Measurements from ENCODE around the gene MEGF10. TPM values are rescaled to one million over a fixed set of nuclear protein-coding genes. Genes with fewer than 3 reads are reported as not detected.

MEGF10 gene
- total RNA-seq, 1 experiment from 2014 or later = 0.03 TPM

DNA sequence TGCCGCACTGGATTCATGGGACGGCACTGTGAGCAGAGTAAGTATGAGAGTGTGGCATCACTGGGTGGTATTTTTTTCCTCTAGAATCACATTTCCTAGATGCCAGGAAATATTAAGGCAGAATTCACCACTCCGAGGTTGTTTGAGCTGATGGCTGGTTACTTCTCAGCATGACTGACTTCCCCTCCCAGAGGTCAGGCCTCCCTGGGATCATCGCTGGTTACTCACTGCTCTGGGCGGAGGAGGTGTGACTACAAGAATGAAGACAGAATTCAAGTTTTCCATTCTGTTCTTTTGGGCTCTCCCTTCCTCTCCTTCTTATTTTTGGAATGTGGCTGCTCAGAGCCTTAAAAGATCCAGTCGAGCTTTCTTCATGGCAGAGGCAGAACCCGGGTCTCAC, 150.2 kb downstream of the MEGF10 start:
- no peaks in the 10 kb centered on the region for H3K36me3 ChIP-seq
- H3K4me3 ChIP-seq = no peak overlapping the region
- no peaks in the 10 kb centered on the region for H3K9me3 ChIP-seq (replicated peaks)
- no peak overlapping the region for H3K27ac ChIP-seq
- no peaks in the 10 kb centered on the region for H3K4me1 ChIP-seq (replicated peaks)
- no peak for DNase-seq (ENCODE audit: low read depth in 1 of 2, low spot score in 2 of 2)
- H3K27me3 ChIP-seq (replicated peaks) = peaks cover 11% of the 10 kb centered on the region; the same call in 1 of the 2 replicates

DNA sequence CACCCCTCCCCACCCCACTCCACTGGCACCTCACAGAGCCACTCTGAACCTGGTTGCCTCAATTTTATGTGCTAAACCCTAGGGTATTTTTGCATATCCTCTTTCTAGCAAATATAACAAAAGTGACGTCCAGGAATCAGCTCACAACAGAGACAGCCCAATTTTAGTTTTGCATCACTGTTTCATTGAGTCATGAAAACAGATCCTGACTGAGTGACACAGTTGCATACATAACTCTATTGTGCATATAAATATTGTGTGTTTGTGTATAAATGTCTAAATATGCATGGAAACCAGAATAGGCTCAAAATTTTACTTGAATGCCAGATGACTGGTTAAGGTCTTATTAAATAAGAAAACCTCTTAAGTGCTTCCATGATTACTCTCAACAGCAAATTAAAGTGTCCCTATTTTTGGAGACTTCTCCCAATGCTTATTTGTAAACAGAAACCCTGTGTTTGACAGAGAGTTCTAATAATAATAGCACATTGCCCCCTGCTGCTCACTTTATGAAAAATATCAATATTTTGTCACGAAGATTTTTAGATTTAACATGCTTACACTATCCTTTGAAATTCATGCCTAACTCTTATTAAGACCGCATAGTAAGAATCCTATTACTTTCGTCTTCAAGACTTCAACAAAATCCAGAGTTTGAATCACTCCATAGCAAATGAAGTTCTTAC, 151.3 kb downstream of the MEGF10 start:
- peak in 1 of 2 experiments; percentile 31 for DNase-seq (ENCODE audit: low read depth in 1 of 2, low spot score in 2 of 2)
- Histone ChIP-seq H3K27me3 (replicated peaks) (peaks cover 11% of the 10 kb centered on the region; the same call in 1 of the 2 replicates), H3K36me3 (no peaks in the 10 kb centered on the region), H3K27ac (no peak overlapping the region), H3K4me3 (no peak overlapping the region), H3K9me3 (replicated peaks) (no peaks in the 10 kb centered on the region), H3K4me1 (replicated peaks) (no peaks in the 10 kb centered on the region)

DNA sequence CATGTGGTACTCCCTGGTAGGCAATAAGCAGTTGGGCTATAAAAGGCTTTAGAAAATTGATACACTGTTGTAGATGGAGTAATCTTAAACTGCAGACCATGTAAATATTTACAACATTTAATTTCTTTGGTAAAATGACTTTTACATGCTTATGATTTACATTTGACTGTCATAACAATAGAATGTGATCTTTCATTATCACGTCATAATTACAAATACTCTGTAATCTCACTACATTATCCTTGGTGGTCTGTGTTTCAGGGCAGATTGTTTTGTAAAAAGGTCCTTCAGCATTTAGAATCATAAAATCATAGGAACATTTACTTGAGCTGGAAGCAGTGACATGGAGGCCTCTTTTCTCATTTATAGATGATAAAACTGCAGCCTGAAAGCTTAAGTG, 153.6 kb downstream of the MEGF10 start:
- H3K4me3 ChIP-seq = no peak overlapping the region
- peaks cover 11% of the 10 kb centered on the region; the same call in 1 of the 2 replicates for H3K27me3 ChIP-seq (replicated peaks)
- no peaks in the 10 kb centered on the region for H3K9me3 ChIP-seq (replicated peaks)
- DNase-seq (ENCODE audit: low read depth in 1 of 2, low spot score in 2 of 2) = no peak
- no peak overlapping the region for H3K27ac ChIP-seq
- H3K4me1 ChIP-seq (replicated peaks) = no peaks in the 10 kb centered on the region
- H3K36me3 ChIP-seq = no peaks in the 10 kb centered on the region

DNA sequence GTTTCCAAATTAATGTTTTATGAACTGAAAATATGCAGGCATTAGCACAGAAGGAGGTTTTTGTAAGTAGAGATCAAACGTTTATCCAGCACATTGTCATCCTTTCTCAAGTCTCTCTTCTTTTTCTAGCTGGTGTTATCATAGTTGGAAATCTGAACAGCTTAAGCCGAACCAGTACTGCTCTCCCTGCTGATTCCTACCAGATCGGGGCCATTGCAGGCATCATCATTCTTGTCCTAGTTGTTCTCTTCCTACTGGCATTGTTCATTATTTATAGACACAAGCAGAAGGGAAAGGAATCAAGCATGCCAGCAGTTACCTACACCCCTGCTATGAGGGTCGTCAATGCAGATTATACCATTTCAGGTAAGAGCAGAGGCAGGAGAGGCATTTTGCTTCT, 154.7 kb downstream of the MEGF10 start:
- peaks cover 11% of the 10 kb centered on the region; the same call in 1 of the 2 replicates for H3K27me3 ChIP-seq (replicated peaks)
- DNase-seq (ENCODE audit: low read depth in 1 of 2, low spot score in 2 of 2) = no peak
- no peaks in the 10 kb centered on the region for H3K36me3 ChIP-seq
- H3K4me3 ChIP-seq = no peak overlapping the region
- no peak overlapping the region for H3K27ac ChIP-seq
- H3K4me1 ChIP-seq (replicated peaks) = no peaks in the 10 kb centered on the region
- no peaks in the 10 kb centered on the region for H3K9me3 ChIP-seq (replicated peaks)

DNA sequence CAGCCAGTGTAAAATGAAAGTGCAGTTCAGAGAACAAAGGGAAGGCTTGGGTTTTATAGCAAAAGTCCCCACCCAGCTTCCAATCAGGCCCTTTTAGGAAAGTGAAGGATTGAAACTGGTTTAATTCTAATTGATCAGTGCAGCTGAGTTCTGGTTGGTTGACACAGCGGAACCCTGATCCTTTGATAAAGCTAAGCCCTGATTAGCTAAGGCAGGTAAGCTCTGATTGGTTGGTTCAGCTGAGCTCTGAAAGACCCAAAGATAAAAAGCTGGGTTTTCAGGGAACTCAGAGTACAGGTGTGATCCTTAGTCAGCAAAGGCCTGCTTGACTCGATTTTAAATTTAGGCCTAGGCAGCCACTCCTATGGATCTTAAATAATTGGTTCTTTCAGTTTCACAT, 156.0 kb downstream of the MEGF10 start:
- no peak for DNase-seq (ENCODE audit: low read depth in 1 of 2, low spot score in 2 of 2)
- Histone ChIP-seq H3K27ac (no peak overlapping the region), H3K9me3 (replicated peaks) (no peaks in the 10 kb centered on the region), H3K4me3 (no peak overlapping the region), H3K4me1 (replicated peaks) (no peaks in the 10 kb centered on the region), H3K36me3 (no peaks in the 10 kb centered on the region), H3K27me3 (replicated peaks) (peaks cover 11% of the 10 kb centered on the region; the same call in 1 of the 2 replicates)

DNA sequence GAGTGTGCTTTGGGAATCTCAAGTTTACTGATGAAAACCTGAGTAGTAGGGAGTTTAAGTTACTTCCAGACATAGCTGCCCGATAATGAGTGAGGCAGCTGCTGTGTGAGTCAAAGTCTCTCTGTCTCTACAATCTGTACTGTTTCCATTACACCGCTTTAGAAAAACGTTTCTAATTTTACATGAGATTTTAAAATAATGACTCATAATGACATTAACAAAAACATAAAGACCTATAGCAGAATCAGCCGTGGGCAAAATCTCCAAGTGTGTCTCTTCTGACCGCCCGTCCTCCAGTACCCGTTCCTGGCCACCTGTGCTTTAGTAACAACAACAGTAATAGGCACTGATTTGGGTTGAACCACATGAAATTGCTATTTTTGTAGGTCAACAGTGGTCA, 157.2 kb downstream of the MEGF10 start:
- H3K27me3 ChIP-seq (replicated peaks) = 0 out of 2 replicates have a peak, but pooled peaks cover 8% of the 10 kb centered on the region
- H3K4me1 ChIP-seq (replicated peaks) = no peaks in the 10 kb centered on the region
- H3K4me3 ChIP-seq = no peak overlapping the region
- no peak overlapping the region for H3K27ac ChIP-seq
- H3K36me3 ChIP-seq = no peaks in the 10 kb centered on the region
- no peak for DNase-seq (ENCODE audit: low read depth in 1 of 2, low spot score in 2 of 2)
- H3K9me3 ChIP-seq (replicated peaks) = no peaks in the 10 kb centered on the region

DNA sequence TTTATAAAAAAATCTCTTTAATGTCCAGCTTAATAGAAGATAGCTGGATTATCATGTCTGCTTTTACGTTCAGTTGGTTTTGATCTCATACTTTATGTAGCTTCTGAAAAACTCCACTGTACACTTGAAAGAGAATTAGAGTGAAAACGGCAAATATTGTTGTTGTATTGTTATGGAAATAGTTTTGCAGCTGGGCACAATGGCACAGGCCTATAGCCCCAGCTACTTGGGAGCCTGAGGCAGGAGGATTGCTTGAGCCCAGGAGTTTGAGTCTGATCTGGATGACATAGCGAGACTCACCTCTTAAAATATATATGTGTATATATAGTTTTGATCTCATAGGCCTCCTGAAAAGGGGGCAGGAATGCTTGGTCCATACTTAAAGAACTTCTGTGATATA, 159.4 kb downstream of the MEGF10 start:
- H3K36me3 ChIP-seq = no peaks in the 10 kb centered on the region
- DNase-seq (ENCODE audit: low read depth in 1 of 2, low spot score in 2 of 2) = no peak

DNA sequence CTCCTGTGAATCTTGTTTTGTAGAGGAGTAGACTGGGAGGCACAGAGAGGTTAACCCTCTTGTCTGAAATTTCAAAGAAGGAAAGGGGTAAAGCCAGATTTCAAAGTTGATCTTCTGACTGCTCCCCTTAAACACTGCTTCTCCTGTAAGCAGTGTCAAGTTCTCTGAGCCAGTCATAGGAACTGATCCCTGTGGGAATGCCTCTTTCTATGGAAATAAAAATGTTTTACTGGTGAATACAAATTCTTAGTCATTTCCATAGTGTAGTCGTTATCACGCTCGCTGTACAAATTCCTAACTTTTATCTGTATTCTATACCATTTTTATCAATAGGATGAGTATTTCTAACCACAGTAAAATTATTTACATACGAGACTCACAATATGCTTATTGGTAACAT, 160.5 kb downstream of the MEGF10 start:
- H3K36me3 ChIP-seq = no peaks in the 10 kb centered on the region
- H3K27ac ChIP-seq = no peak overlapping the region
- no peaks in the 10 kb centered on the region for H3K4me1 ChIP-seq (replicated peaks)
- DNase-seq (ENCODE audit: low read depth in 1 of 2, low spot score in 2 of 2) = no peak
- H3K9me3 ChIP-seq (replicated peaks) = no peaks in the 10 kb centered on the region
- peaks cover 4% of the 10 kb centered on the region; the same call in 1 of the 2 replicates for H3K27me3 ChIP-seq (replicated peaks)
- H3K4me3 ChIP-seq = no peak overlapping the region

More for the DNA sequence above, 159.4 kb downstream of the MEGF10 start:
- H3K4me3 ChIP-seq = no peak overlapping the region
- no peaks in the 10 kb centered on the region for H3K4me1 ChIP-seq (replicated peaks)
- peaks cover 5% of the 10 kb centered on the region; the same call in 1 of the 2 replicates for H3K27me3 ChIP-seq (replicated peaks)
- H3K9me3 ChIP-seq (replicated peaks) = no peaks in the 10 kb centered on the region
- no peak overlapping the region for H3K27ac ChIP-seq

DNA sequence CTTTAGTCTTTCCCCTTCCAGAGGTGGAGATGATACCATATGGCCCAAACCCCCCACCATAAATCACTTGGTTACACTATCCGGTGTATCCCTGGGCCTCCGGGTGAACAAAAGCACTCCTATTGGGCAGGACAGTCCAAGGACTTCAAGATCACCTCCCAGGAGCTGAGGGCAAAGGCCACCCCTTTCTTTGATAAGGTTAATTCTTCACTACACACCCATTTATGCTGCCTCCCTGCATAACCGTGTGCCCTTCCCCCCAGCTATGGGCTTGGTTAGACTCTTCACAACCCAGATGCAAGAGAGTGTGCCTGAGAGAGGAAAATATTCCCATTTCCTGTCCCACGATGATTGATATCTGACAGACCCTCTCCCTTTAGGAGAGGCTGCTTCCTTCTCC, 162.0 kb downstream of the MEGF10 start:
- Histone ChIP-seq H3K27me3 (replicated peaks) (peaks cover 11% of the 10 kb centered on the region), H3K27ac (no peak overlapping the region), H3K9me3 (replicated peaks) (no peaks in the 10 kb centered on the region), H3K4me3 (no peak overlapping the region), H3K4me1 (replicated peaks) (no peaks in the 10 kb centered on the region), H3K36me3 (no peaks in the 10 kb centered on the region)
- DNase-seq (ENCODE audit: low read depth in 1 of 2, low spot score in 2 of 2) = no peak

DNA sequence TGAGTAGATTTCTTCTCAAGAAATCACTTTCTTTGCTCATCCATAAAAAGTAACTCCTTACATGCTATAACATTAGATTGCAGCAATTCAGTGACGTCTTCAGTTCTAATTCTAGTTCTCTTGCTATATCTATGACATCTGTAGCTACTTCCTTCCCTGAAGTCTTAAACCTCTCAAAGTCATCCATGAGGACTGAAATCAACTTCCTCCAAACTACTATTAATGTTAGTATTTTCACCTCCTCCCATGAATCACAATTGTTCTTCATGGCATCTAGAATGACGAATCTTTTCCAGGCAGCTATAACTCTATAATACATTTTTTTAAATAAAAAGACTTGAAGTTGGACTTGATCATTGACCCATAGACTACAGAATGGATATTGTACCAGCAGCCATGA, 180.6 kb downstream of the MEGF10 start:
- no peaks in the 10 kb centered on the region; the same call in 1 of the 2 replicates for H3K27me3 ChIP-seq (replicated peaks)
- DNase-seq (ENCODE audit: low read depth in 1 of 2, low spot score in 2 of 2) = no peak
- H3K4me3 ChIP-seq = no peak overlapping the region
- H3K36me3 ChIP-seq = no peaks in the 10 kb centered on the region
- no peaks in the 10 kb centered on the region for H3K9me3 ChIP-seq (replicated peaks)
- H3K27ac ChIP-seq = no peak overlapping the region
- no peaks in the 10 kb centered on the region for H3K4me1 ChIP-seq (replicated peaks)

DNA sequence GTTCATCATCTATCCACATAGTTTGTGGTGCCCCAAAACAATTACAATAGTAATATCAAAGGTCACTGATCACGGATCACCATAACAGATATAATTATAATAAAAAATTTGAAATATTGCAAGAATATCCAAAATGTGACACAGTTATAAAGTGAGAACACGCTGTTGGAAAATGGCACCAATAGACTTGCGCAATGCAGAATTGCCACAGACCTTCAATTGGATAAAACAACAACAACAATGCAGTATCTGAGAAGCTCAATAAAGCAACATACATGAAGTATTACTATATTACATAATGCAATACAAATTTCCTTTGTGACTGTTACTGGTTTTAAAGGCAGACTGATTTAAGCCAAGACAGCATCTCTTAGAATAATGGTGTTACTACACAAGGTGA, 182.1 kb downstream of the MEGF10 start:
- Histone ChIP-seq H3K4me3 (no peak overlapping the region), H3K27ac (no peak overlapping the region), H3K36me3 (no peaks in the 10 kb centered on the region), H3K9me3 (replicated peaks) (no peaks in the 10 kb centered on the region), H3K27me3 (replicated peaks) (no peaks in the 10 kb centered on the region; the same call in 1 of the 2 replicates), H3K4me1 (replicated peaks) (no peaks in the 10 kb centered on the region)
- DNase-seq (ENCODE audit: low read depth in 1 of 2, low spot score in 2 of 2) = no peak

DNA sequence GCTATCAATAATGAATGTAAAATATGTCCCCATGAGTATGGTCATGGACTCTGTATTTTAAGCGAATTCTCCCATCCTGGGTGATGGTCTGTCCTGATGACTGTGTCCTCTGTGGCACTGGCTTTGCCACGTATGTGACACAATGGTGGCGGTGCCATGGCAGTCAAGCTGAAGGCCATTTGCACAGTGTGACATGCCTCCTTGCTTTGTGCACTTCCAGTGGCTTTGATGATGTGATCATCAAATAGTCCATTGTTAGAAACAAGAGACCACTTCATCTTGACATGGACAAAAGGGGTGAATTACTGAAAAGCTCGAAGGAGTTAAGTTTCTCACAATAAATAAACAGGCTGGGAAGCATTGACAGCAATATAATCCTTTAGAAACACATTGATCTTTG, 195.9 kb downstream of the MEGF10 start:
- Histone ChIP-seq H3K4me3 (no peak overlapping the region), H3K27ac (no peak overlapping the region), H3K4me1 (replicated peaks) (no peaks in the 10 kb centered on the region), H3K36me3 (no peaks in the 10 kb centered on the region), H3K9me3 (replicated peaks) (no peaks in the 10 kb centered on the region), H3K27me3 (replicated peaks) (peaks cover 8% of the 10 kb centered on the region; the same call in 1 of the 2 replicates)
- no peak for DNase-seq (ENCODE audit: low read depth in 1 of 2, low spot score in 2 of 2)

DNA sequence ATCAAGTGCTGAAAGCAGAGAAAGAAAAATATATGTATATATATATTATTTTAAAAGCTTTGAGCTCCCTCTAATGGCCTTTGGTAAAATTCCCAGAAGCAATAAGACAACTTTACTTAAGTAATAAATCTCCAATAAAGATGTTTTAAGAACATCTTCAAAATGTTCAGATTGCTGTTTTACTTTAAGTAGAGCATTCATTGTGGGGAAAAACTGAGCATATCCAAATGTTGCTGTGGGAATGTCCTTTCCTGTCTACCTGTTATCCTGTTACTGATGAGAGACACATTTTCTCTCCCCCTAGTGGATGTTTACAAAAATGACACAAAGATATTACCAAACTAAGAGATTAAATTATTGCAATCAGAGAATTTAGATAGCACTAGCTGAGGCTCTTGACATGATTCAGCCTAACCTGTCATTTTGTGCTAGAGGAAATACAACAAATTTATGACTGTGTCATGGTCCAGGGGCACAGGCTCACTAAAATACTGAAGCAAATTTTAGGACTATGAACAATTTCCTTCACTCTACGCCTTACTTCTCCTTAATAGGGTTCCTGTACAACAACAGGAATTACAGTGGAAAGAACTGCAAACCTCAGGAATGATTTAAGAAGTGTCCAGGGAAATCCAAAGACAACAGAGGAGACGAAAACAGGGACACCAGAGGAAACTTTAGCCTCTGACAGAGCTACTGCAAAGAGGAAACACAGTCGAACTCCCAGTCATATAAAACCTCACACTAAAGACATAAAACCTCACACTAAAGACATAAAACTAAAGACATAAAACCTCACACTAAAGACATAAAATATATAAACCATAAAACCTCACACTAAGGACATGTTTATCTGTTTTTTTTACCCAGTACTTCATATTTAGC, 202.5 kb downstream of the MEGF10 start:
- H3K36me3 ChIP-seq = no peaks in the 10 kb centered on the region
- H3K27ac ChIP-seq = no peak overlapping the region
- peaks cover 14% of the 10 kb centered on the region for H3K27me3 ChIP-seq (replicated peaks)
- H3K4me1 ChIP-seq (replicated peaks) = no peaks in the 10 kb centered on the region
- peak in 1 of 2 experiments; percentile 84 for DNase-seq (ENCODE audit: low read depth in 1 of 2, low spot score in 2 of 2)
- no peaks in the 10 kb centered on the region for H3K9me3 ChIP-seq (replicated peaks)
- H3K4me3 ChIP-seq = no peak overlapping the region

DNA sequence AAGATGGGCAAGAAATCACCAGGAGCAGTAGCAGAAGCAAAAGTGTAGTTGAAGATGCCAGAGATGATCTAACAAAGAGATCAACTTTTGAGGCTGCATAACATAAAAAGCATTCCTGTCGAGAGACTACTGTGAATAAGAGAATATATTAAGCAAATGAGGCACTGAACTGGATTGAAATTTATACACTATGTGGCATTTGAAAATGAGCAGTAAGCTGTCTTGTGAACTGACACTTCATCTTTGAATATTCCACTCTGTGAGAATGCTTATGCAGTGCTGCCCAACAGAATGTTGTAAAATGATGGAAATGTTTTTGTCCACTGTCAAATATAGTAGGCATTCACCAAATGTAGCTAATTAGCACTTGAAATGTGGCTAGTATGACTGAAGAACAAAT, 208.0 kb downstream of the MEGF10 start:
- Histone ChIP-seq H3K36me3 (no peaks in the 10 kb centered on the region), H3K4me1 (replicated peaks) (no peaks in the 10 kb centered on the region), H3K9me3 (replicated peaks) (no peaks in the 10 kb centered on the region), H3K4me3 (no peak overlapping the region), H3K27me3 (replicated peaks) (peaks cover 15% of the 10 kb centered on the region), H3K27ac (no peak overlapping the region)
- no peak for DNase-seq (ENCODE audit: low read depth in 1 of 2, low spot score in 2 of 2)

Measured in SJSA1 (cell line).